Islet precursor cell (in vitro differentiated cells): ENCODE results near the gene RBL2.

ENCODE experiments used
- DNase-seq: peaks from one replicate; pipeline ENCODE4 v3.0.0-alpha.2; 2018

The RBL2 gene

GRCh38 chr16:53456625-53457024, 22.4 kb downstream of the RBL2 start:
- DNase-seq: no peak

DNA sequence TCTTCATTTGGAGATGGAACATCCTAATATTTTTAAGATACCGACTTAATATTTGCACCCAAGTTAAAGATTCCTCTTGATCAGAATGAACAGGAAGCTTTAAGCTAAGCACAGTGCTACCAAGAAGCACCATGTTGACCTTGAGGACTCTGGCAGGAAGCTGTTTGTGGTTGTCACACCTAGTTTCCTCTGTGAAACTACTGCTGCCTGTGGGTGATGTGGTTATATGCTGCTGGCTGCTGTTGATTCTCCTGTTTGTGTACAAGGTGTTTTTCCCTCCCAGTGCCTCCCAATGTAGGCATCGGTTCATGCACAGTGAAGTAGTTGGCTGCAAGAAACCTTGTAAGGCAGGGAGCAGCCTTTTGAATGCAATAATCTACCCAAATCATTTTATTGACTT, 23.4 kb downstream of the RBL2 start:
- no peak for DNase-seq

GRCh38 chr16:53458635-53459034, 24.4 kb downstream of the RBL2 start:
- no peak for DNase-seq

GRCh38 chr16:53465606-53466280, 31.5 kb downstream of the RBL2 start:
- DNase-seq: no peak

DNA sequence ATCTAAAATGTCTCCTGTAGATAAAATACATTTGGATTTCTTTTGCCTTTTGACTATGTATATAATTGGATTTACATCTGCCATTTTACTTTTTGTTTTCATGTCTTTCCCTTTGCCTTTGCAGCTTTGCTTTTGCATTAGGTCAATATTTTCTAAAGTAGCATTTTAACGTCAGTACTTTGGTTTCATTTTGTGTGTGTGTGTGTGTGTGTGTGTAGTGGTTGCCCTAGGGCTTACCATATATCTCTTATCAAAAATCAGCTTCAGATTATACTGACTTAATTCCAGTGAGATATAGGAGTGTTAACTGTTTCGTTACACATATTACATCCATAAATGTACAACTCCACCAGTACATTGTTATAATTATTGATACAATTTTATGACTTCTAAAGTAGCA, 42.6 kb downstream of the RBL2 start:
- DNase-seq: no peak

DNA sequence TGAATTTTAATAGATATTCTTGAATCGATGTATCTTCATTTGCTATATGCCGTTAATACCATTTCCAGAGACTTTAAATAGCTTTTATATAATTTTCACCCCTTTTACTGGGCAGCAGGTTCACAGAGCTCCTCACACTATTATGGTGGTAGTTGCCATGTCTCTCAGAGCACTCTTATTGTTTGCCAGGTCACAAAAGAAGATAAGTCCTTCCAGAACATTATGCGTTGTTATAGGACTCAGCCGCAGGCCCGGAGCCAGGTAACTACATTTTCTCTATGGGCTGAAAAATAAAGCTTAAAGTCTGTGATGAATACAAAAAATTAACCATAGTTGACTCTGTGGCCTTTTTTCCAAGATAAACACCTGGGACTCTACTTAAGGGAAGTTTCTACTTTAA, 44.7 kb downstream of the RBL2 start:
- DNase-seq: no peak

DNA sequence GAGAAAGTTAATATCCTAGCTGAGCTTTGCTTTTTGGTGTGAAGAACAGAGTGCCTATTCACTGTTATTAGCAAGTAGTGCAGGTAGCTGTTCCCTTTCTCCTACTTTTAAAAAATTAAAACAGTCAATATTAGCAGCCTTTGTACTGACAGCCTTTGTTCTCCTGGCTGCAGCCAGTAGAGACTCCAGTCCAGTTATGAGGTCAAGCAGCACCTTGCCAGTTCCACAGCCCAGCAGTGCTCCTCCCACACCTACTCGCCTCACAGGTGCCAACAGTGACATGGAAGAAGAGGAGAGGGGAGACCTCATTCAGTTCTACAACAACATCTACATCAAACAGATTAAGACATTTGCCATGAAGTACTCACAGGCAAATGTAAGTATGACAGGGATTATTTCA, 46.1 kb downstream of the RBL2 start:
- no peak for DNase-seq

- DNase-seq: no peak
Observed at GRCh38 chr16:53482123-53482522, 47.9 kb downstream of the RBL2 start.

- DNase-seq: no peak
Observed at GRCh38 chr16:53484542-53484941, 50.3 kb downstream of the RBL2 start.

GRCh38 chr16:53486230-53486629, 52.0 kb downstream of the RBL2 start:
- DNase-seq: no peak

- no peak for DNase-seq
Observed at GRCh38 chr16:53489755-53490154, 55.5 kb downstream of the RBL2 start.

GRCh38 chr16:53492503-53492902, 58.2 kb downstream of the RBL2 start:
- no peak for DNase-seq

- no peak for DNase-seq
Observed at GRCh38 chr16:53494636-53495035, 60.4 kb downstream of the RBL2 start.

DNA sequence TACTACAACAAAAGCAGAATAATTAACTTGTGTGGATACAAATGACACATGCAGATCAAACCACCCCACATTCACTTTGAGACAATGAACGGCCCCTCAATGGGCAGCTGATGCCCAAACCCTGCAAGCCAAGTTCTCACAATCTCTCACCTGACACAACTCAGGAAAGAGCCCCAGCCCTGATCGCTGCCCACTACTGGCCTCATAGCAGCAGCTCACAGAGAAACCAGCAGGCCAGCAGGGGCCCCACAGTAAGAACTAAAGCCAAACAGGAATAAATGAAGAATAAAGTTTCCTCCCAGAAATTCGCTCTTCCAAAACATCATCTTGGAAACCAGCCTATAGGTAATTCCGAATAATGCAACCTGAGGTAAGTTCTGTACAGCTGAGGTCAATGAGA, 61.1 kb downstream of the RBL2 start:
- no peak for DNase-seq

DNA sequence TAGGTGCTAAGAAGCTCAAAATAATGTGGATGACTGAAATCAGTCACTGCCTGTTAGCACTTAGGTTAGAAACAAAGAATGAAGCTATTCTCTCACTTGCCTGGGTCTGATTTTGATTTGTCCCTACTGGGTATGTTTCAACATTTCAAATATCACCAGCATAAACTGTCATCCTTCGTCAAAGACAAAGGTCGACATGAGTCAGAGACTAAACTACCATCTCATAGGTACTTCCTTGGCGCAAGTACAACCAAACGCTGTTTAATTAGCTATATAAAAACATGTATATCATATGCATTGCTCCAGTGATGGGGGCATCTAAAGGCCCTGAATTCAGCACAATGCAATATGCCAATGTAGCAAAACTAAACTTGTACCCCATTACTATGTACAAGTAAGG, 64.7 kb downstream of the RBL2 start:
- DNase-seq: no peak

DNA sequence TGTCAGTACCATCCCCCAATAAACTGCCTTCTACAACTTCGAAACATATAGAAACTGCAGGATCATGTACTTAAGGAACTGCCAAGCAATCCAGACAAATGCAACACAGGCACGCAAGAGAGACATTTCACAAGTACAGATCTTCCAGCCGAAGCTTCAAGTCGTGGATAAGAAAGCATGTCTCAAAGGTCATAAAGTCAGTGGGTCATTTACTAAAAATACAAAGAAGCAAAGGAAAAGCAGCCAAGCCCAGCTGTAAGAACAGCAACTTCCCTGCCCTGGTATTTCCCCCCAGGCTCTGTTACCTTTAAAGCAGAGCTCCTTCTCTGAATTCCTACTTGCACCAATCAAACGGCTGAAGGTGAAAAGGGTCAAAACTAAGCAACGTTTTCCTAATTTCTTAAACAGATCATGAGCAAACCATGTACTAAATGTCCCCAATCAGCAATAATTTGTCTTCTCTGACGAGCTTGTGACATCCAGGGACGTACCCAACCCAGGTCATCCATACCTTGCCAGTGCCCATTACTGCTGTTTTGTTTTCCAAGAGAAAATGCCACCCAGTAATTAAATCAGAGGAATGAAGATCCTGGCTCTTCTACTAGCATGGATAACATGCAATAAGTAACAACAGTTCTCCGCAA, 67.1 kb downstream of the RBL2 start:
- peak; percentile 80 for DNase-seq

DNA sequence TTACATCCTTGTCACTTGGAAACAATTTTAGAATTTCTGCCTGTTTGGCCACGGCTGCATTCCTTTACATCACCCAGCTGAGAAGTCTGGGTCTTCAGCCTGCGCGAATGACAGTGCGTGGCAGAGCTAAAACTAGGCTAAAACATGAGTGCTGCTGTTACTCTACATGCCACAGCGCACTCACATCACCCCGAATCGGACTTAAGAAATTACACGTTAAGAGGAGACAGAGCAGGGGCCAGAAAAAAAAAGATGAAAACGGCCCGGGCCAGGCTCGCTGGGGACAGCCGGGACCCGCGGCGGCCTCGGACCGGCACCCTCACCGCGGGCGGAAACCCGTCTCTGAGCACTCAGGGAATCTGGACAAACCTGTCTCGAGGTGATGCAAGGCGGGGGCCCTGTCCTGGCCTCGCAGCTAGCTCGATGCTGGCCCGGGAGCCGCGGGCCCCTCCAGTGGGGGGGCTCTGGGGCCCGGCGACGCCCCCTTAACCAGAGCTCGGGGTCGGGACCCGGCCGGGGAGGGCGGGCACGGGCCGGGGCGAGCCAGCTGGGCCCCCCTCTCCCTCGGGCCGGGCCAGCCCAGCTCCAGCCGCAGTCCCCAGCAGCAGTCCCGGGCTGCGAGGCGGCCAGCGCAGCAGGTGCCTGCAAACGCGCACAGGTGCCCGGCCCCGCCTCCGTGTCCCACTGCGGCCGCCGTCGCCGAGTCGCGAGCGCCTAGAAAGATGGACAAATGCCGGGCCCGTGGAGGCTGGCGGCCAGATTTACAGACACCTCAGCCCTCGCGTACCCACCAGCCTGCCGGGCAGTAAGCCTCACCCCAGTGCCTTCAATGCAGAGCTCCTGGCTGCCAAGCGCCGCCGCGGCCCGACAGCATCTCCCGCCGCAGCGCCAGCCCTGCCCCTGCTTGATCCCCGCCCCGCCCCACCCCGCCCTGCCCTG, 68.3 kb downstream of the RBL2 start, which contains the start of gene AKTIP:
TSS of gene AKTIP (minus strand) at position 879 of the 939 bp plus-strand sequence. CDS start 2,950 bp downstream, outside the sequence.
- peak; percentile 87 for DNase-seq

DNA sequence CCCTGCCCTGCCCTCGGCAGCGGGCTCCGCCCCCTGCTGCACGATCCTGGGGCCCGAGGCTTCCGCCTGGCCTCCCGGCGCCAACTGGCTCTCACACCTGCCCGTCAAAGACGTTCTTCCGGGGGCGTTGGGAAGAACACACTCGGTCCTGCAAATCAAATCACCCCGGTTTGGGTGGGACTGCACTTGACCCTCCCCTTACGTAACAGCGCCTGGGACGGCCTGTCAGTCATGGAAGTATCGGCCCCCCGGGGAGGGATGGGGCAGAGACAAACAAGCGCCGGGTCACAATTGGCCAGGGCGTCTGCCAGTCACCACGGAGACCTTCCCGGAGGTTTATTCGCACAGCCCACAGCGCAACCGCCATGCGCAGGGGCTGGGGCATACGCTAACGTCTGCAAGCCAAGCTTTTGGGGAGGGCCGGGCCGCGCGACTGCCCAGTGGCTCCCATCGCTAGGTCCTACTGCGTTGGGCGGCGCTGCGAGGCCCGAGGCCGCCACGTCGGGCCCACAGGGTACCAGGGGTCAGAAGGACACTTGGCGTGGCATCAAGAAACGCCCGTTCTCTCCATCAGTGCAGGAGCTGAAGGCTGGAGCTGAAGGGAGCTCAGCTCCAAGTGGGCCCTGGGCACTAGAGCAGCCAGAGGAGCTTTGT, 69.1 kb downstream of the RBL2 start:
- DNase-seq: peak; percentile 100

DNA sequence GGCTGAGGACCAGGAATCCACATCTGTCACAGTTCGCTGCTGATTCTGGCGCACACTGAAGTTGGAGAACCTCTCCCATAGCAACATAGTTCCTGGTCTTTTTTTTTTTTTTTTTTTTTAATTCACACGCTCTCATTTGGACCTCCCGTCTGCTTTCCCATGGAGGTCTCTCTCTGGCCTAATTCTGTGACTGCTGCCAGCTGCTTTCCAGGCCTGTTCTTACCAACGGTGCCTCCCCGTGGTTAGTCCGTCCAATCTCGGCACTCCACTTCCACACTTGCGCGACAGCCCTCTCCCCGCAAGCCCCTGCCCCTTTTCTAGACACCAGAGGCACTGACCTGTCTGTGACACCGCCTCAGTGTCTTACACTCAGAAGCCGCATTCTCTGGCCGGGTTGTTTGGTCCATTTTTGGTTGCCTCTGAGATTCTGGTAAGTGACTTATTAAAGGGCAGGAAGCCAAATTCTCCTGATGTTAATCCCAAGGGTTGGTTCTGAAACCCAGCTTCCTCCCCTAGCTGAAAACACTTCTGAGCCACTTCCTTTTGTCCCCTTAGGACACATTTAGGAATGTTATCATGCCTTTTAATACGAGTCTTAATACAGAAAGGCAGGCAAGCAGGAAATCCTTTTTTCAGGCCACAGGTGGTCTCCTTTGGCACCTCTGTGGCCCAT, 69.9 kb downstream of the RBL2 start:
- peak; percentile 71 for DNase-seq

DNA sequence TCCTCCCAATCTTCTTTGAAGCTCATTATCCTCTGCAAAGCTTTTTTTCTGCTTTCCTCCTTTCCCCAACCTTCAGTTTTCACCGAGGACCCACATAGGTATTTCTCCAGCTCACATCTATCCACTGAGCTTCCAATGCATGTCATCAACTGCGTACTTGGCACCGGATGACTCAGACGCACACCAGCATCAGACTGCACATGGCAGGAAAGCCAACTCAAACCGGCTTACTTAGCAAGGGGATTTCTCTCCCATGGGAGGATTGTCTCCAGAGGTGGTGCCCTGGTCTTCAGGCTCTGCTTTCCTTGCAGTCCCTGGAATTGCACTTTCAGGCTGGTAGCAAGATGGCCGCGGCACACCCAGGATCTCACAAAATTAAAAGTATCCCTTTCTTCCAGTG, 70.4 kb downstream of the RBL2 start:
- no peak for DNase-seq

DNA sequence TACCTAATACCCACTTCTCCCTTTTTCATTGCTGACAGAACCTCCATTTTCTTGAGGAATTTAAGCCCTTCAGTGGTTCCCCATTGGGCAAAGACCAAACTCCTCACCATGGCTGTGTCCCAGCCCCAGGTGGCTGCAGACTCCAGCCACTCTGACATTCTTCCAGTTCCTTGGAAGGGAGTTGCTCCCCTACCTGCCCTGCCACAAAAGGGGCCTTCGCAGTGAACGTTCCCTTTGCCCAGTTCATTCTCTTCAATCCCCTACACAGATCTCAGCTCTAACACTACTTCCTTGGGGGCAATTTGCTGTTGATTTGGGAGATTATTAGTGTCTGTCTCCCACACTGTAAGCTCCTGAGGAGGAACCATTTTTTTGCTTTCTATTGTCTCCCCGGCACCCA, 72.0 kb downstream of the RBL2 start:
- no peak for DNase-seq

GRCh38 chr16:53507464-53508179, 73.4 kb downstream of the RBL2 start:
- peak; percentile 4 for DNase-seq
